ENCODE measurements around the gene KCTD1. TPM values are rescaled to one million over a fixed set of nuclear protein-coding genes. Genes with fewer than 3 reads are reported as not detected.

KCTD1 gene
- total and polyA plus RNA-seq, 2 donors, result 9.3 to 31.8 TPM

- Histone ChIP-seq H3K4me1 (ENCODE audit: control insufficient read depth in 2 of 2, insufficient read depth in 2 of 2, low read length in 2 of 2) (no peaks in the 10 kb centered on the region), H3K36me3 (ENCODE audit: control insufficient read depth in 2 of 2, insufficient read depth in 2 of 2, low read length in 1 of 2) (no peaks in the 10 kb centered on the region), H3K4me3 (ENCODE audit: low read length in 2 of 2) (no peak overlapping the region), H3K9me3 (ENCODE audit: control insufficient read depth in 2 of 2, insufficient read depth in 1 of 2, low read length in 1 of 2) (no peaks in the 10 kb centered on the region), H3K27me3 (ENCODE audit: control insufficient read depth in 2 of 2, insufficient read depth in 1 of 2, low read length in 1 of 2) (no peaks in the 10 kb centered on the region), H3K27ac (ENCODE audit: low read depth in 1 of 2, low read length in 1 of 2) (no peak overlapping the region)
- 96% methylated on average over 9 of the region's 9 CpGs for WGBS
- DNase-seq (ENCODE audit: low read depth in 6 of 9, low spot score in 9 of 9), result no peak
Observed at GRCh38 chr18:26515643-26516487, 32.5 kb downstream of the KCTD1 start.

- 82% methylated on average over 10 of the region's 10 CpGs for WGBS
Observed at GRCh38 chr18:26511339-26512071, 36.8 kb downstream of the KCTD1 start.

GRCh38 chr18:26510337-26510736 lies 38.0 kb downstream of the KCTD1 start:
- no peak for DNase-seq (ENCODE audit: low read depth in 6 of 9, low spot score in 9 of 9)
- no peaks in the 10 kb centered on the region for H3K9me3 ChIP-seq (ENCODE audit: control insufficient read depth in 2 of 2, insufficient read depth in 1 of 2, low read length in 1 of 2)
- H3K27ac ChIP-seq (ENCODE audit: low read depth in 1 of 2, low read length in 1 of 2), result no peak overlapping the region
- no peaks in the 10 kb centered on the region for H3K27me3 ChIP-seq (ENCODE audit: control insufficient read depth in 2 of 2, insufficient read depth in 1 of 2, low read length in 1 of 2)
- no peaks in the 10 kb centered on the region for H3K36me3 ChIP-seq (ENCODE audit: control insufficient read depth in 2 of 2, insufficient read depth in 2 of 2, low read length in 1 of 2)
- no peaks in the 10 kb centered on the region for H3K4me1 ChIP-seq (ENCODE audit: control insufficient read depth in 2 of 2, insufficient read depth in 2 of 2, low read length in 2 of 2)
- 95% methylated on average over 3 of the region's 3 CpGs for WGBS
- no peak overlapping the region for H3K4me3 ChIP-seq (ENCODE audit: low read length in 2 of 2)

More at GRCh38 chr18:26511339-26512071, 36.8 kb downstream of the KCTD1 start:
- Histone ChIP-seq H3K9me3 (ENCODE audit: control insufficient read depth in 2 of 2, insufficient read depth in 1 of 2, low read length in 1 of 2) (no peaks in the 10 kb centered on the region), H3K36me3 (ENCODE audit: control insufficient read depth in 2 of 2, insufficient read depth in 2 of 2, low read length in 1 of 2) (no peaks in the 10 kb centered on the region), H3K27me3 (ENCODE audit: control insufficient read depth in 2 of 2, insufficient read depth in 1 of 2, low read length in 1 of 2) (no peaks in the 10 kb centered on the region), H3K4me1 (ENCODE audit: control insufficient read depth in 2 of 2, insufficient read depth in 2 of 2, low read length in 2 of 2) (no peaks in the 10 kb centered on the region), H3K27ac (ENCODE audit: low read depth in 1 of 2, low read length in 1 of 2) (peak overlapping the region in 1 of 2 donors; percentile 52), H3K4me3 (ENCODE audit: low read length in 2 of 2) (no peak overlapping the region)
- DNase-seq (ENCODE audit: low read depth in 6 of 9, low spot score in 9 of 9), result no peak

- Histone ChIP-seq H3K36me3 (ENCODE audit: control insufficient read depth in 2 of 2, insufficient read depth in 2 of 2, low read length in 1 of 2) (no peaks in the 10 kb centered on the region), H3K9me3 (ENCODE audit: control insufficient read depth in 2 of 2, insufficient read depth in 1 of 2, low read length in 1 of 2) (no peaks in the 10 kb centered on the region), H3K27me3 (ENCODE audit: control insufficient read depth in 2 of 2, insufficient read depth in 1 of 2, low read length in 1 of 2) (no peaks in the 10 kb centered on the region), H3K27ac (ENCODE audit: low read depth in 1 of 2, low read length in 1 of 2) (no peak overlapping the region), H3K4me1 (ENCODE audit: control insufficient read depth in 2 of 2, insufficient read depth in 2 of 2, low read length in 2 of 2) (no peaks in the 10 kb centered on the region), H3K4me3 (ENCODE audit: low read length in 2 of 2) (no peak overlapping the region)
- WGBS, result 98% methylated on average over 8 of the region's 8 CpGs
- DNase-seq (ENCODE audit: low read depth in 6 of 9, low spot score in 9 of 9), result no peak
Observed at GRCh38 chr18:26506012-26506411, 42.3 kb downstream of the KCTD1 start.

GRCh38 chr18:26504831-26505230 lies 43.5 kb downstream of the KCTD1 start:
- Histone ChIP-seq H3K27ac (ENCODE audit: low read depth in 1 of 2, low read length in 1 of 2) (no peak overlapping the region), H3K36me3 (ENCODE audit: control insufficient read depth in 2 of 2, insufficient read depth in 2 of 2, low read length in 1 of 2) (no peaks in the 10 kb centered on the region), H3K9me3 (ENCODE audit: control insufficient read depth in 2 of 2, insufficient read depth in 1 of 2, low read length in 1 of 2) (no peaks in the 10 kb centered on the region), H3K4me1 (ENCODE audit: control insufficient read depth in 2 of 2, insufficient read depth in 2 of 2, low read length in 2 of 2) (no peaks in the 10 kb centered on the region), H3K4me3 (ENCODE audit: low read length in 2 of 2) (no peak overlapping the region), H3K27me3 (ENCODE audit: control insufficient read depth in 2 of 2, insufficient read depth in 1 of 2, low read length in 1 of 2) (no peaks in the 10 kb centered on the region)
- 89% methylated on average over 3 of the region's 3 CpGs for WGBS
- DNase-seq (ENCODE audit: low read depth in 6 of 9, low spot score in 9 of 9), result no peak

GRCh38 chr18:26503382-26503781 lies 45.0 kb downstream of the KCTD1 start:
- DNase-seq (ENCODE audit: low read depth in 6 of 9, low spot score in 9 of 9), result peak in 1 of 9 donors; percentile 7
- H3K27me3 ChIP-seq (ENCODE audit: control insufficient read depth in 2 of 2, insufficient read depth in 1 of 2, low read length in 1 of 2), result no peaks in the 10 kb centered on the region
- no peak overlapping the region for H3K4me3 ChIP-seq (ENCODE audit: low read length in 2 of 2)
- no peaks in the 10 kb centered on the region for H3K36me3 ChIP-seq (ENCODE audit: control insufficient read depth in 2 of 2, insufficient read depth in 2 of 2, low read length in 1 of 2)
- no peaks in the 10 kb centered on the region for H3K9me3 ChIP-seq (ENCODE audit: control insufficient read depth in 2 of 2, insufficient read depth in 1 of 2, low read length in 1 of 2)
- WGBS, result 85% methylated on average over 7 of the region's 7 CpGs
- no peaks in the 10 kb centered on the region for H3K4me1 ChIP-seq (ENCODE audit: control insufficient read depth in 2 of 2, insufficient read depth in 2 of 2, low read length in 2 of 2)
- H3K27ac ChIP-seq (ENCODE audit: low read depth in 1 of 2, low read length in 1 of 2), result no peak overlapping the region

- Histone ChIP-seq H3K27ac (ENCODE audit: low read depth in 1 of 2, low read length in 1 of 2) (no peak overlapping the region), H3K27me3 (ENCODE audit: control insufficient read depth in 2 of 2, insufficient read depth in 1 of 2, low read length in 1 of 2) (no peaks in the 10 kb centered on the region), H3K4me3 (ENCODE audit: low read length in 2 of 2) (no peak overlapping the region), H3K9me3 (ENCODE audit: control insufficient read depth in 2 of 2, insufficient read depth in 1 of 2, low read length in 1 of 2) (no peaks in the 10 kb centered on the region), H3K4me1 (ENCODE audit: control insufficient read depth in 2 of 2, insufficient read depth in 2 of 2, low read length in 2 of 2) (no peaks in the 10 kb centered on the region), H3K36me3 (ENCODE audit: control insufficient read depth in 2 of 2, insufficient read depth in 2 of 2, low read length in 1 of 2) (no peaks in the 10 kb centered on the region)
- 97% methylated on average over 4 of the region's 4 CpGs for WGBS
- DNase-seq (ENCODE audit: low read depth in 6 of 9, low spot score in 9 of 9), result no peak
Observed at GRCh38 chr18:26502823-26503222, 45.5 kb downstream of the KCTD1 start.

- 94% methylated on average over 4 of the region's 4 CpGs for WGBS
- Histone ChIP-seq H3K36me3 (ENCODE audit: control insufficient read depth in 2 of 2, insufficient read depth in 2 of 2, low read length in 1 of 2) (no peaks in the 10 kb centered on the region), H3K27ac (ENCODE audit: low read depth in 1 of 2, low read length in 1 of 2) (no peak overlapping the region), H3K9me3 (ENCODE audit: control insufficient read depth in 2 of 2, insufficient read depth in 1 of 2, low read length in 1 of 2) (no peaks in the 10 kb centered on the region), H3K4me3 (ENCODE audit: low read length in 2 of 2) (no peak overlapping the region), H3K4me1 (ENCODE audit: control insufficient read depth in 2 of 2, insufficient read depth in 2 of 2, low read length in 2 of 2) (no peaks in the 10 kb centered on the region), H3K27me3 (ENCODE audit: control insufficient read depth in 2 of 2, insufficient read depth in 1 of 2, low read length in 1 of 2) (no peaks in the 10 kb centered on the region)
- no peak for DNase-seq (ENCODE audit: low read depth in 6 of 9, low spot score in 9 of 9)
Observed at GRCh38 chr18:26497866-26498265, 50.5 kb downstream of the KCTD1 start.

- WGBS, result 93% methylated on average over 1 of the region's 1 CpG
Observed at GRCh38 chr18:26496528-26496927, 51.8 kb downstream of the KCTD1 start.

More at GRCh38 chr18:26496528-26496927, 51.8 kb downstream of the KCTD1 start:
- Histone ChIP-seq H3K4me3 (ENCODE audit: low read length in 2 of 2) (no peak overlapping the region), H3K36me3 (ENCODE audit: control insufficient read depth in 2 of 2, insufficient read depth in 2 of 2, low read length in 1 of 2) (no peaks in the 10 kb centered on the region), H3K27me3 (ENCODE audit: control insufficient read depth in 2 of 2, insufficient read depth in 1 of 2, low read length in 1 of 2) (no peaks in the 10 kb centered on the region), H3K27ac (ENCODE audit: low read depth in 1 of 2, low read length in 1 of 2) (no peak overlapping the region), H3K4me1 (ENCODE audit: control insufficient read depth in 2 of 2, insufficient read depth in 2 of 2, low read length in 2 of 2) (no peaks in the 10 kb centered on the region), H3K9me3 (ENCODE audit: control insufficient read depth in 2 of 2, insufficient read depth in 1 of 2, low read length in 1 of 2) (no peaks in the 10 kb centered on the region)
- DNase-seq (ENCODE audit: low read depth in 6 of 9, low spot score in 9 of 9), result no peak

Measured in thymus (tissue), 11 donors.